PFSK-1 (cell line): ENCODE results near the gene GPN2.

Experiments
- FOXP2 ChIP-seq: optimal IDR thresholded peaks from 2 replicates; pipeline ENCODE3; 2011; ENCODE audit warnings: borderline replicate concordance, control low read depth, inconsistent platforms; ENCODE audit not compliant: insufficient read depth; ENCODE audit errors: extremely low read length, extremely low read depth
- POLR2AphosphoS5 ChIP-seq: IDR thresholded peaks from 2 replicates; pipeline ENCODE4 v1.6.1; 2012; ENCODE audit warnings: low read depth, mild to moderate bottlenecking, control low read depth, low read length, moderate library complexity
- REST ChIP-seq, 2 experiments: IDR thresholded peaks; 2 replicates each; pipeline versions ENCODE4 v1.6.1 to v1.8.0; 2011 to 2012; ENCODE audit warnings: low read depth in 2 of 2, low read length in 2 of 2, control low read depth in 1 of 2, inconsistent platforms in 1 of 2, mild to moderate bottlenecking in 1 of 2, moderate library complexity in 1 of 2; ENCODE audit not compliant: insufficient read depth in 1 of 2
- SIN3A ChIP-seq: IDR thresholded peaks from 2 replicates; pipeline ENCODE4 v1.6.1; 2012; ENCODE audit warnings: mild to moderate bottlenecking, low read length, moderate library complexity, borderline replicate concordance; ENCODE audit not compliant: insufficient read depth
- TAF1 ChIP-seq: IDR thresholded peaks from 2 replicates; pipeline ENCODE4 v1.6.1; 2012; ENCODE audit warnings: low read length, control low read depth, borderline replicate concordance; ENCODE audit not compliant: insufficient read depth

GPN2 gene

DNA sequence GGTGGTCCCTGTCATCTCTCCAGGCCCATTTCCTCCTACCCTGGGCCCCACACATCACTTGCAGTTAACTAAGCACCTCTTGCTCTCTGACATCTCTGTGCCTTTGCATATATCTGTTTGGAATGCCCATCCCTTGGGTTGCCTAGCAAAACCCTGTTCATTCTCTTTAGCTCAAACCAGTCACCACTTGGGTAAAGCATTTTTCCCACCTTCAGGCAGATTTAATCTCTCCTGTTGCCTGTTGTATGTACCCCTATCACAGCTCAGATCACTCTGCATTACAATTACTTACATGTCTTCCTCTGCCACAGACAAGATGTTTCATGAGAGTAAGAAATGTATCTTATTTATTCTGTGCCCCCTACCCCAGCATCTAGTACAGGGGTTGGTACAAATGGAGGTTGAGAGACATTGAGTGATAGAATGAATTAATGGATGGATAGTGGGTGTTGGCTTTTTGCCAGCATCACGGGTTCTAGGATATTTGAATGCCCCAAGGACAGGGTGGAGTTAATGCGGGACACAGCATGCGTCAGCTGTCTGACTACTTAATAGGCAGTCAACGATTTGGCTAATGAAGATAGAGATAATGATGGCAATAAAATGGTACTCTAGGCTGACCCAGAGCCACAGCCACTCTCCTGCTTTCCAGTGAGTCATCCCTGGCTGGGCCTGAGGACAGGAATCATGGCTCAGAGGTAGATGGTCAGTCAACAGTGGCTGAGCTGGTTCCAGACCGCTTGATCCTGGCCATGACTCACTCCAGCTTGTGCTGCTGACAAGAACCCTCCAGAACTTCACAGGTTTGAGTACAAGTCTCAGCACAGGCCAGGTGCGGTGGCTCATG is 17.2 kb upstream of the GPN2 start:
- TF ChIP-seq POLR2AphosphoS5: no peak
- TF ChIP-seq SIN3A: no peak
- no peak for TF ChIP-seq FOXP2
- no peak for TF ChIP-seq TAF1
- no peak for TF ChIP-seq REST (IDR thresholded peaks at IDR 0.05; ENCODE audit: insufficient read depth in 1 of 2, low read depth in 2 of 2, low read length in 2 of 2)

DNA sequence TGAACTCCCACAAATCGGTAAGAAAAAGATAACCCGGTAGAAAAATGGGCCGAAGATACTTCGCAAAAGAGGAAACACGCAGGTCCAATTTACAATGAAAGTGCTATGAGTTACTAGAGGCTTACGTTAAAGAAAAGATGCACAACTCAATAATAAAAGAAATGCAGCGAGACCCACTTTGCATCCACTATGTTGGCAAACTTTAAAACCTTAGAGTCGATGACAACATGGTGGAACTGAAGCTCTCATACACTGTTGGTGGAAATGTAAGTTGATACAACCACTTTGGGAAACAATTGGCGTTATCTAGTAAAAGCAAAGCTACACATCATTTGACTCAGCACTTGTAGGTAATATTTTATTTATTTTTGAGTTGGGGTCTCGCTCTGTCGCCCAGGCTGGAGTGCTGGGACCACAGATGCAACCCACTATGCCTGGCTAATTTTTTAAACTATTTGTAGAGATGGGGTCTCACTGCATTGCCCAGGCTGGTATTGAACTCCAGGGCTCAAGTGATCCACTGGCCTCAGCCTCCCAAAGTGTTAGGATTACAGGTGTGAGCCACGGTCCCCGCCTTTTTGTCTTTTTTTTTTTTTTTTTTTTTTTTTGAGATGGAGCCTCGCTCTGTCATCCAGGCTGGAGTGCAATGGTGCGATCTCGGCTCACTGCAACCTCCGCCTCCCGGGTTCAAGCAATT is 10.9 kb upstream of the GPN2 start:
- TF ChIP-seq TAF1 (no peak), FOXP2 (no peak), REST (IDR thresholded peaks at IDR 0.05; ENCODE audit: insufficient read depth in 1 of 2, low read depth in 2 of 2, low read length in 2 of 2) (no peak), SIN3A (no peak), POLR2AphosphoS5 (no peak)

DNA sequence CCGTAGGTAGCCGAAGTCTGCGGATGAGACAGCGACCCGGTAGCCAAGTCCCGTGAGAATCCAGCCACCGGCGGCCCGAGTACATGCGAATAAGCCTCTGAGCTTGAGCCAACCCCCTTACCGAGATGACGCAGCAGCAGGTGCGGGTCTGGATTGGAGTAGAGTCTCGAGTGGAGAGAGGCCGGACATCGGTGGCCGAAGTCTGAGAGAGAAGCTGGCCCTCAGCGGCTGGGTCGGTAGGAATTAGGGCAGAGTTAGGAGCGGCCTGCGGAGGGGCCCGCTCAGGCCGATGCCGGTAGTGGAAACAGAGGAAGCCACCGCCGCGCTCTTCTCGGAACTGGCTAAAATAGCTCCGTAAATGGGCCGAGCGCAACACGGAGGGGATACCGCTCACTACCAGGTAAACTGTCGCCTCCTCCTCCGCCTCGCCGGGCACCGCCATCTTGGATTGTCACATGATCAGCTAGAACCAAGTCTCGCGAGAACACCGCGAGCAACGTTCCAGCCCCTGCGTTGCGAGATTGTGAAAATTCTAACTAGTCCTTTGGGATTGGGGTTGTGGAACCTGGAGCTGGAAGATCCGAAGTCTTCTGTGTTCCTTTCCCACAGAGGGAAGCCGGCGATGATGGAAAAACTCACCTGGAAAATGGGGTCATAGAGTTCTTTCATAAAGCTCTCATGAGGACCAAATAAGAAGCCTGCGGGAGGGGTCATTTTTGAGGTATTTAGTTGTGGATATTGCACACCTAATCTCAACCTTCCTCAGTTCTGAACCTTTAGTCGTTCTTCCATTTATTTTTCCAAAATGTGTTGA is 10.1 kb upstream of the GPN2 start, which contains the start of gene GPATCH3:
Gene GPATCH3 (minus strand): TSS at position 467 of the 814 bp plus-strand sequence. CDS start 25 bp downstream, at position 442.
- TF ChIP-seq TAF1 (peak; percentile 92; the same call in 1 of the 2 replicates), FOXP2 (peak; percentile 51), REST (IDR thresholded peaks at IDR 0.05; ENCODE audit: insufficient read depth in 1 of 2, low read depth in 2 of 2, low read length in 2 of 2) (0 out of 4 replicates have a peak, but pooled peaks of 1 of the 2 experiments have one; percentile 38), POLR2AphosphoS5 (peak; percentile 95), SIN3A (peak; percentile 94)

DNA sequence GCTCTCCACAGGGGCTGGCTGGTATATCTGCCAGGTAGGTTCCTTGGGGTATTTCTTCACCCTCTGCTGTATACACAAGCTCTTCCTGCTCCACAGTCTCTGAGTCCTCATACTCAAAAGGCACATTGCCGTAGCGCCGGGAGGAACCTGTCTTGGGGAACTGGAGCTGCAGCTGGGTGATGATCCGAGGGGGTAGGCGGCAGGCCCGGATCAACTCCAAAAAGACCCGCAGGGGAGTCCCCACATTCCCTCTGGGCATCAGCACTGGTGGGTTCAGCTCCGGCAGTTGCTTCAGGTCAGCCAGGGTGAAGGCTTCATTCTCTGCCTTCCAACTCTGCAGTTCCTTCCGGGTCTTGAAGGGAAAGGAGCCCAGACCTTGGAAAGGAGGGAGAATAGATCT is 7.3 kb upstream of the GPN2 start:
- TF ChIP-seq POLR2AphosphoS5 (no peak), REST (IDR thresholded peaks at IDR 0.05; ENCODE audit: insufficient read depth in 1 of 2, low read depth in 2 of 2, low read length in 2 of 2) (no peak), SIN3A (no peak), TAF1 (no peak), FOXP2 (no peak)
